CD4-positive, alpha-beta T cell treated with Interleukin-6 for 4 hours (primary cell): ENCODE measurements around the gene WNT3.
A peak's percentile ranks its signal among the peaks of the same experiment; 100 is the strongest.
"Not testable (repeated sequence)": the region's sequence is repeated elsewhere in the genome, so short reads cannot be mapped to it uniquely, and the experiment has no call there.

Experiments
- DNase-seq: peaks from one replicate; pipeline ENCODE4 v3.0.0-alpha.2; 2020; ENCODE audit warnings: mixed read lengths

WNT3 gene

GRCh38 chr17:46818316-46818928 is at the start of gene WNT3:
Gene WNT3, minus strand, starts transcription at chr17:46818692. Its CDS starts 95 bp downstream, at chr17:46818597.
- DNase-seq = peak; percentile 73

GRCh38 chr17:46866747-46867146 is 48.3 kb upstream of the WNT3 start:
- no peak for DNase-seq

GRCh38 chr17:46866325-46866724 is 47.8 kb upstream of the WNT3 start:
- DNase-seq = no peak

GRCh38 chr17:46865100-46865499 is 46.6 kb upstream of the WNT3 start:
- DNase-seq = no peak

GRCh38 chr17:46863383-46864121 is 45.1 kb upstream of the WNT3 start:
- no peak for DNase-seq

GRCh38 chr17:46862949-46863348 is 44.5 kb upstream of the WNT3 start:
- DNase-seq = no peak

- DNase-seq = no peak
These were observed 41.5 kb upstream of the WNT3 start for GRCh38 chr17:46859996-46860395.

GRCh38 chr17:46857600-46857999 is 39.1 kb upstream of the WNT3 start:
- no peak for DNase-seq

GRCh38 chr17:46854948-46855347 is 36.5 kb upstream of the WNT3 start:
- no peak for DNase-seq

- no peak for DNase-seq
These were observed 36.0 kb upstream of the WNT3 start for GRCh38 chr17:46854515-46854914.

- no peak for DNase-seq
These were observed 35.5 kb upstream of the WNT3 start for GRCh38 chr17:46853896-46854444.

- DNase-seq = peak; percentile 30
These were observed 32.7 kb upstream of the WNT3 start, which contains the start of gene WNT9B for GRCh38 chr17:46851029-46851741. Gene WNT9B, plus strand, starts transcription at chr17:46851583. Its CDS starts 56 bp downstream, at chr17:46851639.

- no peak for DNase-seq
These were observed 32.2 kb upstream of the WNT3 start for GRCh38 chr17:46850688-46851028.

GRCh38 chr17:46848534-46848933 is 30.0 kb upstream of the WNT3 start:
- no peak for DNase-seq

- no peak for DNase-seq
These were observed 29.0 kb upstream of the WNT3 start for GRCh38 chr17:46847204-46848191.

- DNase-seq = no peak
These were observed 24.3 kb upstream of the WNT3 start for GRCh38 chr17:46842835-46843234.

GRCh38 chr17:46841561-46842379 is 23.3 kb upstream of the WNT3 start:
- no peak for DNase-seq

GRCh38 chr17:46840596-46840995 is 22.1 kb upstream of the WNT3 start:
- not testable (repeated sequence) for DNase-seq

GRCh38 chr17:46839211-46839610 is 20.7 kb upstream of the WNT3 start:
- DNase-seq = no peak

GRCh38 chr17:46837521-46837920 is 19.0 kb upstream of the WNT3 start:
- no peak for DNase-seq

GRCh38 chr17:46836500-46836899 is 18.0 kb upstream of the WNT3 start:
- no peak for DNase-seq
